ENCODE results near the gene KAT14.

GRCh38 chr20:18191306-18191705 is 53.6 kb downstream of the KAT14 start:
- TF ChIP-seq CTCF (IDR thresholded peaks at IDR 0.05) = no peak
- no peak for TF ChIP-seq POLR2A (IDR thresholded peaks at IDR 0.05)
- no peak for TF ChIP-seq EP300 (IDR thresholded peaks at IDR 0.05)
- TF ChIP-seq POLR2AphosphoS5 (IDR thresholded peaks at IDR 0.05) = no peak

Data from sigmoid colon (tissue), 4 donors.